Adrenal gland (tissue), 12 donors: Measurements from ENCODE around the gene OOSP2. TPM values are rescaled to one million over a fixed set of nuclear protein-coding genes. Genes with fewer than 3 reads are reported as not detected.

ENCODE experiments used
- DNase-seq, 7 donors: peaks; one replicate each; pipeline ENCODE4 v3.0.0-alpha.2; 2019 to 2020
- H3K27ac ChIP-seq, 5 donors: fragments of 200-600 bp; sonication (generic) in 4 of 5; 1 replicate in 3 of 5; 2 replicates in 2 of 5; pipeline versions ENCODE4 v1.5.1 to v1.8.0; 2016 to 2020; ENCODE audit warnings: mild to moderate bottlenecking in 1 of 5
- H3K27me3 ChIP-seq: fragments of 200-600 bp; 2 replicates; pipeline ENCODE4 v1.8.0; 2021
- H3K36me3 ChIP-seq, 2 donors: fragments of 200-600 bp; replicated peaks in 1 of 2; 1 replicate in 1 of 2; 2 replicates in 1 of 2; pipeline versions ENCODE4 v1.5.1 to v1.8.0; 2018 to 2022
- H3K4me1 ChIP-seq, 2 donors: fragments of 200-600 bp; replicated peaks in 1 of 2; 1 replicate in 1 of 2; 2 replicates in 1 of 2; pipeline versions ENCODE4 v1.5.1 to v1.8.0; 2018 to 2021
- H3K4me3 ChIP-seq, 4 donors: fragments of 200-600 bp; sonication (generic) in 3 of 4; one replicate each; pipeline ENCODE4 v1.5.1; 2016 to 2018
- H3K9me3 ChIP-seq, 3 donors: fragments of 200-600 bp; sonication (generic) in 1 of 3; replicated peaks in 1 of 3; 1 replicate in 2 of 3; 2 replicates in 1 of 3; pipeline versions ENCODE4 v1.5.1 to v1.8.0; 2016 to 2021
- POLR2A ChIP-seq, 2 donors: fragments of 450-650 bp; IDR thresholded peaks; one replicate each; pipeline ENCODE4 v1.6.1; 2017; ENCODE audit warnings: antibody characterized with exemption in 2 of 2, mild to moderate bottlenecking in 2 of 2, moderate library complexity in 1 of 2
- WGBS, 4 donors: extraction: QIAGEN DNeasy Blood & Tissue Kit in 2 of 4; methylation state at CpG; one replicate each; pipeline versions ENCODE4 v1.1.5 to v1.1.7; 2013 to 2017; 5-methylcytosine and 5-hydroxymethylcytosine counted together
- intact Hi-C, 2 donors: fragments of 100-400 bp; cut with DNase I; formaldehyde crosslinking; loops; one replicate each; pipeline versions ENCODE4 v1.14.1 to v1.15.0; 2022 to 2023
- polyA plus RNA-seq, 3 donors: library from polyadenylated mRNA; stranded (reverse); fragments of 200-250 nt in 2 of 3; fragments of 350-450 nt in 1 of 3; fragmentation: Illumina TruSeq in 1 of 3; extraction: RNeasy Lipid Tissue Mini Kit (QIAGEN cat#74804) in 1 of 3; gene quantifications; one replicate each; pipeline ENCODE4 v1.2.3, GENCODE V29; 2013 to 2014
- total RNA-seq, 9 donors: library from RNA; depleted of rRNA in 4 of 9; stranded (reverse); fragments of >200 nt in 4 of 9; fragments of 120-200 nt in 1 of 9; fragmentation: NEBNext Ultra II Directional in 1 of 9; extraction: Animal tissue kit (Norgen Biotek cat#: 25700) in 1 of 9; gene quantifications; one replicate each; pipeline versions ENCODE4 v1.1.0 to v1.2.4, GENCODE V29; 2013 to 2023
- TF ChIP-seq, protein P1 (sequence below), 6 experiments: fragments of 450-650 bp in 4 of 6; fragments of 200-600 bp in 2 of 6; sonication (generic) in 1 of 6; IDR thresholded peaks; 1 replicate in 5 of 6; 2 replicates in 1 of 6; pipeline versions ENCODE4 v1.5.1 to v1.8.0; 2016 to 2021; ENCODE audit warnings: antibody characterized with exemption in 6 of 6, mild to moderate bottlenecking in 2 of 6, moderate library complexity in 1 of 6
- donor health status: healthy with polysubstance abuse.
- donor health status: Bipolar disorder and iron deficiency.
- donor health status: DM: yes; HTN: yes; CAD: no.
- donor health status: DM: no; HTN: no; CAD: no.
- donor health status: DM: no; HTN: no; CAD: no.
- donor health status: DM: yes; HTN: yes; CAD: no.

OOSP2 gene
- total and polyA plus RNA-seq, 12 donors: not detected

DNA sequence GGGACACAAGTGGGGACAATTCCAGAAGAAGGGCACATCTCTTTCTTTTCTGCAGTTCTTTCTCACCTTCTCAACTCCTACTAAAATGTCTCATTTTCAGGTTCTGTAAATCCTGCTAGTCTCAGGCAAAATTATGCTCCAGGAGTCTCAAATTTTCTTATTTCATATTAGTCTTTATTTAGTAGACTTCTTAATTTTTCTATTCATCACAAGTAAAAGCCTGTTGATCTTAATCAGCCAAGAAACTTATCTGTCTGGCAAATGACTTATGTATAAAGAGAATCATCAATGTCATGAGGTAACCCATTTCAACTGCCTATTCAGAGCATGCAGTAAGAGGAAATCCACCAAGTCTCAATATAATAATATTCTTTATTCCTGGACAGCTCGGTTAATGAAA lies 48.2 kb downstream of the OOSP2 start, which contains the start of gene MS4A2:
Gene MS4A2 (plus strand): TSS at position 301 of the 400 bp plus-strand sequence. CDS start 102 bp downstream, outside the sequence.
- intact Hi-C loops: no loop called here
- Histone ChIP-seq H3K27me3 (no peaks in the 10 kb centered on the region), H3K4me3 (no peak within 1 kb of the TSS), H3K4me1 (no peaks in the 10 kb centered on the region), H3K36me3 (no peaks in the 10 kb centered on the region), H3K27ac (no peak within 1 kb of the TSS), H3K9me3 (no peaks in the 10 kb centered on the region)
- WGBS, 4 donors: 70 to 96% (median 74%) methylated on average over 1 of the region's 1 CpG
- TF ChIP-seq, protein P1, sequence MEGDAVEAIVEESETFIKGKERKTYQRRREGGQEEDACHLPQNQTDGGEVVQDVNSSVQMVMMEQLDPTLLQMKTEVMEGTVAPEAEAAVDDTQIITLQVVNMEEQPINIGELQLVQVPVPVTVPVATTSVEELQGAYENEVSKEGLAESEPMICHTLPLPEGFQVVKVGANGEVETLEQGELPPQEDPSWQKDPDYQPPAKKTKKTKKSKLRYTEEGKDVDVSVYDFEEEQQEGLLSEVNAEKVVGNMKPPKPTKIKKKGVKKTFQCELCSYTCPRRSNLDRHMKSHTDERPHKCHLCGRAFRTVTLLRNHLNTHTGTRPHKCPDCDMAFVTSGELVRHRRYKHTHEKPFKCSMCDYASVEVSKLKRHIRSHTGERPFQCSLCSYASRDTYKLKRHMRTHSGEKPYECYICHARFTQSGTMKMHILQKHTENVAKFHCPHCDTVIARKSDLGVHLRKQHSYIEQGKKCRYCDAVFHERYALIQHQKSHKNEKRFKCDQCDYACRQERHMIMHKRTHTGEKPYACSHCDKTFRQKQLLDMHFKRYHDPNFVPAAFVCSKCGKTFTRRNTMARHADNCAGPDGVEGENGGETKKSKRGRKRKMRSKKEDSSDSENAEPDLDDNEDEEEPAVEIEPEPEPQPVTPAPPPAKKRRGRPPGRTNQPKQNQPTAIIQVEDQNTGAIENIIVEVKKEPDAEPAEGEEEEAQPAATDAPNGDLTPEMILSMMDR (IDR thresholded peaks at IDR 0.05): no peak
- TF ChIP-seq POLR2A (IDR thresholded peaks at IDR 0.05): no peak
- DNase-seq: no peak

DNA sequence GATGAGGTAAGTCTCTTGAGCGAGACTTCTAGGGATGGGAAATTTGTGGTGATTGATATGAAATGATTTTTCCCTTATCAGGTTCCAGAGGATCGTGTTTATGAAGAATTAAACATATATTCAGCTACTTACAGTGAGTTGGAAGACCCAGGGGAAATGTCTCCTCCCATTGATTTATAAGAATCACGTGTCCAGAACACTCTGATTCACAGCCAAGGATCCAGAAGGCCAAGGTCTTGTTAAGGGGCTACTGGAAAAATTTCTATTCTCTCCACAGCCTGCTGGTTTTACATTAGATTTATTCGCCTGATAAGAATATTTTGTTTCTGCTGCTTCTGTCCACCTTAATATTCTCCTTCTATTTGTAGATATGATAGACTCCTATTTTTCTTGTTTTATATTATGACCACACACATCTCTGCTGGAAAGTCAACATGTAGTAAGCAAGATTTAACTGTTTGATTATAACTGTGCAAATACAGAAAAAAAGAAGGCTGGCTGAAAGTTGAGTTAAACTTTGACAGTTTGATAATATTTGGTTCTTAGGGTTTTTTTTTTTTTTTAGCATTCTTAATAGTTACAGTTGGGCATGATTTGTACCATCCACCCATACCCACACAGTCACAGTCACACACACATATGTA lies 55.4 kb downstream of the OOSP2 start:
- no peaks in the 10 kb centered on the region for H3K27me3 ChIP-seq
- no peak for DNase-seq
- no peaks in the 10 kb centered on the region for H3K9me3 ChIP-seq
- intact Hi-C loops: no loop called here
- H3K27ac ChIP-seq: no peak overlapping the region
- H3K4me3 ChIP-seq: no peak overlapping the region
- no peaks in the 10 kb centered on the region for H3K36me3 ChIP-seq
- no peaks in the 10 kb centered on the region for H3K4me1 ChIP-seq
- 33 to 38% (median 35%) methylated on average over 4 of the region's 4 CpGs for WGBS, 4 donors
- TF ChIP-seq, protein P1 (IDR thresholded peaks at IDR 0.05): no peak
- TF ChIP-seq POLR2A (IDR thresholded peaks at IDR 0.05): no peak

DNA sequence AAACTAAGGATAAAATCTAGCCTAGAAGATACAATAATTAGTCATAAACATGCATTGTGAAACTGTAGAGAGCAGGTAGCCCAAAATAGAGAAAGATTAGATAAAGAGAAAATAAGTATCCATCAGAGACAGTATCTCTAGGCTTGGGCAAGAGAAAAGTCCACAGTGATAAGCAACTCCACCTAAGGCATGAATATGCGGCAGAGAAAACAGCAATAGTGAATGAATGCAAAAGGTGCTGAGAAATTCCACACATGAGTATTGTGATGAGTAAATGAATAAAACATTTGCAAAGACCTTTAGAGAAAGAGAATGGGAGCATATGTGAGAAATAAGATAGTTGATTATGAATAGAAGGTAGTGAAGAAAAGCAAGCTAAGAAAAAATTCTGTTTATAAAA lies 57.0 kb downstream of the OOSP2 start:
- intact Hi-C loops: no loop called here
- Histone ChIP-seq H3K27ac (no peak overlapping the region), H3K36me3 (no peaks in the 10 kb centered on the region), H3K9me3 (no peaks in the 10 kb centered on the region), H3K4me3 (no peak overlapping the region), H3K27me3 (no peaks in the 10 kb centered on the region), H3K4me1 (no peaks in the 10 kb centered on the region)
- no peak for TF ChIP-seq POLR2A (IDR thresholded peaks at IDR 0.05)
- TF ChIP-seq, protein P1 (IDR thresholded peaks at IDR 0.05): no peak
- 81 to 93% (median 83%) methylated on average over 1 of the region's 1 CpG for WGBS, 4 donors
- DNase-seq: no peak

Other genes starting within 250 kb of the OOSP2 start
- gene MRPL16, start 229.6 kb upstream of the OOSP2 start, total RNA-seq: 100 to 1,000 TPM in 1 of 9 donors, 10 to 100 TPM in 8; 47.5 to 101 (median 73.8) TPM
- gene MRPL16, start 229.6 kb upstream of the OOSP2 start, polyA plus RNA-seq: 100 to 1,000 TPM in 2 of 3 donors, 10 to 100 TPM in 1; 61.5 to 143 (median 107) TPM
- gene CBLIF, start 194.9 kb upstream of the OOSP2 start, total RNA-seq: under 1 TPM in 1 of 9 donors, not detected in 8; 0.06 TPM
- gene CBLIF, start 194.9 kb upstream of the OOSP2 start, polyA plus RNA-seq: not detected
- gene TCN1, start 173.9 kb upstream of the OOSP2 start, total RNA-seq: under 1 TPM in 2 of 9 donors, not detected in 7; 0.32 to 0.78 TPM
- not detected for gene TCN1, start 173.9 kb upstream of the OOSP2 start, polyA plus RNA-seq
- not detected for gene OOSP3, start 161.6 kb upstream of the OOSP2 start, total RNA-seq
- gene OOSP3, start 161.6 kb upstream of the OOSP2 start, polyA plus RNA-seq: not detected
- not detected for gene OOSP1, start 102.0 kb upstream of the OOSP2 start, total RNA-seq
- gene OOSP1, start 102.0 kb upstream of the OOSP2 start, polyA plus RNA-seq: not detected
- gene OOSP4A, start 76.4 kb upstream of the OOSP2 start, total RNA-seq: not detected
- gene OOSP4A, start 76.4 kb upstream of the OOSP2 start, polyA plus RNA-seq: not detected
- gene OOSP4B, start 23.2 kb upstream of the OOSP2 start, total RNA-seq: not detected
- not detected for gene OOSP4B, start 23.2 kb upstream of the OOSP2 start, polyA plus RNA-seq
- under 1 TPM in 1 of 9 donors, not detected in 8; 0.22 TPM for gene MS4A3, start 16.3 kb downstream of the OOSP2 start, total RNA-seq
- not detected for gene MS4A3, start 16.3 kb downstream of the OOSP2 start, polyA plus RNA-seq
- gene MS4A2, start 48.3 kb downstream of the OOSP2 start, total RNA-seq: under 1 TPM in 3 of 9 donors, not detected in 6; 0.06 to 0.11 (median 0.06) TPM
- under 1 TPM in 2 of 3 donors, not detected in 1; 0.03 to 0.16 TPM for gene MS4A2, start 48.3 kb downstream of the OOSP2 start, polyA plus RNA-seq
- gene MS4A6A, start 142.7 kb downstream of the OOSP2 start, total RNA-seq: 100 to 1,000 TPM in 6 of 9 donors, 10 to 100 TPM in 3; 28.6 to 204 (median 150) TPM
- 100 to 1,000 TPM in 1 of 3 donors, 10 to 100 TPM in 2; 49.7 to 114 (median 57.1) TPM for gene MS4A6A, start 142.7 kb downstream of the OOSP2 start, polyA plus RNA-seq
- 1 to 10 TPM in 6 of 9 donors, under 1 TPM in 2, not detected in 1; 0.94 to 7.2 (median 3.1) TPM for gene MS4A4E, start 202.7 kb downstream of the OOSP2 start, total RNA-seq
- 1 to 10 TPM in 2 of 3 donors, not detected in 1; 1.1 to 2.6 TPM for gene MS4A4E, start 202.7 kb downstream of the OOSP2 start, polyA plus RNA-seq
- gene MS4A4A, start 240.3 kb downstream of the OOSP2 start, total RNA-seq: 100 to 1,000 TPM in 1 of 9 donors, 10 to 100 TPM in 7, 1 to 10 TPM in 1; 4.0 to 120 (median 65.8) TPM
- 10 to 100 TPM; 19.2 to 33.4 (median 21.8) TPM for gene MS4A4A, start 240.3 kb downstream of the OOSP2 start, polyA plus RNA-seq